Adipocyte (in vitro differentiated cells): ENCODE data around the gene MND1.
A peak's percentile ranks its signal among the peaks of the same experiment; 100 is the strongest.
"Not testable (repeated sequence)": the region's sequence is repeated elsewhere in the genome, so short reads cannot be mapped to it uniquely, and the experiment has no call there.

Experiments
- DNase-seq: peaks from one replicate; pipeline ENCODE4 v3.0.0-alpha.2; 2015; ENCODE audit warnings: low read depth
- H3K27me3 ChIP-seq: replicated peaks from 2 replicates; pipeline ENCODE4 v1.7.0; 2013; ENCODE audit warnings: mild to moderate bottlenecking, low read length, moderate library complexity; ENCODE audit not compliant: control insufficient read depth, insufficient read depth
- H3K36me3 ChIP-seq: 2 replicates; pipeline ENCODE4 v1.7.0; 2013; ENCODE audit warnings: low read length, mild to moderate bottlenecking, moderate library complexity; ENCODE audit not compliant: control insufficient read depth, insufficient read depth, severe bottlenecking
- H3K4me1 ChIP-seq: 2 replicates; pipeline ENCODE4 v1.7.0; 2013; ENCODE audit warnings: mild to moderate bottlenecking, low read length, moderate library complexity; ENCODE audit not compliant: control insufficient read depth, insufficient read depth
- H3K4me3 ChIP-seq: 2 replicates; pipeline ENCODE4 v1.7.0; 2013; ENCODE audit warnings: mild to moderate bottlenecking, low read length, moderate library complexity
- H3K9ac ChIP-seq: 2 replicates; pipeline ENCODE4 v1.7.0; 2013; ENCODE audit warnings: mild to moderate bottlenecking, low read length, moderate library complexity
- H3K9me3 ChIP-seq: 2 replicates; pipeline ENCODE4 v1.7.0; 2013; ENCODE audit warnings: mild to moderate bottlenecking, low read length, moderate library complexity; ENCODE audit not compliant: control insufficient read depth

MND1 gene

DNA sequence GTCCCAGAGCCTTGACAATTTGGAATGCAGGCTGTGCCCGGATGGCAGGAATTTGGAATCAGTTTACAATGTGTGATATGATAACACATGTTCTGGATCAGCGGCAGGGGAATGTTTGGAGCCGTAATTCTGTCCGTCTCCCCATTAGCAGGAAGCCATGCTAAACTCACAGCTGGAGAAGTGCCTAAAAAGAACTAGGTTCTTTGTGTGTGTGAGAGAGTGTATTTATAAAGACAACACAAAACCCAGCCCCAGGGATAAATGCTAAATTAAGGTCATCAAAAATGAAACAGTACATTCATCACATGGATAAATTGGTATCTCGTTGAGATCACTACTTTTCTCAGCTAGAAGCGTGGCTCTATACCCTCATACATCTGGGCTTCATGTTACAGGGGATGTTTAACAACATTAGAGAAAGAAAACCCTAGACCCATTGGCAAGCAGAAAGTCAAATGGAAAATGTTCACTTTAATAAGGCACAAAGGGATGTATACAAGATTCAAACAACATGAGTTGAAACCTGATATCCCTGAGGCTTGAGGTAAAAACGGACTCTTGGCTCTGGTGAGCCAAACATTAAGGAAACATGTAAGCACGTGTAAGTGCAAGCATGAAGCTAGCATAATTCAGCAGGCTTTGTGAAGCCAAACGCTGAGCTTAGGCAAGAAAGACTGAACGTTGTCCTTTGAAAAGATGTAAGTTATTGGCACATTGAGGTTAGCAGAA lies 103.7 kb downstream of the MND1 start:
- DNase-seq = peak; percentile 79

DNA sequence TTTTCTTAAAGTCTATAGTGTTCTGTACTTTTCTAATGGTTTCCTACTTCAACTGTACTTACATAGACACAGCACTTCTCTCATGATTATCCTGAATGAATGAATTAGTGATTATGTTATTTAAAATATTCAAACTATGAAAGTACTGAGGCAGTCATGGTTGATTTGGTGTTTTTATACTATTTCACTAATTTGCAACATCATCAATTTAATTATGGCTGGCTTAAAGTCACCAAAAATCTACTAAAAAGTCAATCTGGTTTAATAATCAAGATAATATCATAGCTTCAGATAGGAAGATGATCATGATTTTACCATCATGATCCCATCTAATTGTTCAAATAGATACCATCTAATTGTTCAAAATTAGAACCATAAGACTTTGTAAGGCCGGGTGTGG lies 104.8 kb downstream of the MND1 start:
- no peak for DNase-seq
- Histone ChIP-seq H3K4me3 (no peak overlapping the region), H3K36me3 (no peaks in the 10 kb centered on the region), H3K9me3 (no peaks in the 10 kb centered on the region), H3K9ac (no peak overlapping the region), H3K27me3 (no peaks in the 10 kb centered on the region), H3K4me1 (peaks cover 40% of the 10 kb centered on the region)

More for the DNA sequence above, 103.7 kb downstream of the MND1 start:
- Histone ChIP-seq H3K27me3 (no peaks in the 10 kb centered on the region), H3K36me3 (no peaks in the 10 kb centered on the region), H3K9ac (peak overlapping the region; percentile 12), H3K4me1 (peaks cover 40% of the 10 kb centered on the region), H3K4me3 (peak overlapping the region; percentile 57), H3K9me3 (no peaks in the 10 kb centered on the region)

DNA sequence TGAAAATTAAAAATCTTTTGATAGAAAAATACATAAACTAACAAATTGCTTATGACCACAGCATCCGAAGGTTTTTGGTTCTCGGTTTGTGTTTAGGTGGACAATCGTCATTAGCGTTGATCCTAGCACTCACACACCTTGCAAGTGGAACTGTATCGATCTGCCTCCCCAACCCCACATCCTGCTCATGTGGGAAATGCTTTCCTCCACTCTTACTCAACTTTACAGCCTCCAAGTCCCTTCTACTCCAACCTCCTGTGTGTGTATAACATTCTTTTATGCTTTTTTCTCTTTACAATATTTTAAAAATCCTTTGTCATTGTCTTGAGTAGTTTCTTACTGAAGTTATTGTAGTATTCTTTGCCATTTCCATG lies 106.0 kb downstream of the MND1 start:
- DNase-seq = no peak
- H3K9me3 ChIP-seq = no peaks in the 10 kb centered on the region
- H3K4me1 ChIP-seq = peaks cover 40% of the 10 kb centered on the region
- H3K36me3 ChIP-seq = no peaks in the 10 kb centered on the region
- no peaks in the 10 kb centered on the region for H3K27me3 ChIP-seq
- peak overlapping the region; percentile 14 for H3K9ac ChIP-seq
- H3K4me3 ChIP-seq = no peak overlapping the region

DNA sequence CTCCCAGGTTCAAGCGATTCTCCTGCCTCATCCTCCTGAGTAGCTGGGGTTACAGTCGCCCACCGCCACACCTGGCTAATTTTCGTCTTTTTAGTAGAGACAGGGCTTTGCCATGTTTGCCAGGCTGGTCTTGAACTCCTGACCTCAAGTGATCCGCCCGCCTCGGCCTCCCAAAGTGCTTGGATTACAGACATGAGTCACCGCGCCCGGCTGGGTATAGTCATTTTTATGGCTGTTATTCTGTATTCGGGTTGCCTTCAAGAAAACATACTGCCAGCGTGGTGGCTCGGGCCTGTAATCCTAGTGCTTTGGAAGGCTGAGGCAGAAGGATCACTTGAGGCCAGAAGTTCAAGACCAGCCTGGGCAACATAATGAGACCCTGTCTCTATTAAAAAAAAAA lies 106.7 kb downstream of the MND1 start:
- H3K27me3 ChIP-seq, H3K9ac ChIP-seq, H3K9me3 ChIP-seq, H3K4me3 ChIP-seq, H3K36me3 ChIP-seq, DNase-seq: not testable (repeated sequence)
- H3K4me1 ChIP-seq = peaks cover 40% of the 10 kb centered on the region

DNA sequence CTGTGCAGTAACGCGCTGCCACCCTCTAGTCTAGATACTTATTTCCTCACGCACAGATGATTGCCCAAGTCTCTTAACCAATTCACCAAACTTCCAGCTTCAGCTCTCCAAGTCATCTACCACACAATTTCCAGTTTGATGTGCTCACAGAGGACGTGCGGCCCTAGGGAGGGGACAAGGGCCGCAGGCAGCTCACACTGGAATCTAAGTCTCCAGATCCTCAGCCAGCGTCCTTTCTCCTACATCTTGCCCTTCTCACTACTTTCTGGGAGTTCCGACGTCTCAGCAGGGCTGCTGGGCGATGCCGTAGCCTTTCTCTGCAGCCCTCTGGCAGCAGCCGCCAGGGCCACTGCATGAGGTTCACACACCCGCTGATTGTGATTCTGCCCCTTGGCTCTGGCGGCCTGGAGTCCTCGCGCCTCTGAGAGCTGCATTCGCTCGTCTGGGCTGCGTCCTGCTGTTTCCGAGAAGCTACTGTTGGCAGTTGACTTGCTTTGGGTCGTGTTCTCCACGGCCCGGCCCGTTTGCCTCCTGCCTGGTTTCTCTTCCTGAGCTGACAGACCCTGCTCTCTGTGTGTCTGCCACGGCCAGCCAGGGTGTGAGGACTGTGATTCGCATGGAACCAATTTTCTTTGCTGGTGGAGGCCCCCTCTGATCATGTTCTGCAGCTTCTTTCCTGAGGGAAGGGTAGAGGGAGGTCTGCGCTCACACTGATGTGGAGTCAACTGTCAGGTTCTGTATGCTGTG lies 107.6 kb downstream of the MND1 start:
- H3K4me3 ChIP-seq = no peak overlapping the region
- peaks cover 38% of the 10 kb centered on the region for H3K4me1 ChIP-seq
- DNase-seq = no peak
- no peaks in the 10 kb centered on the region for H3K27me3 ChIP-seq
- H3K9me3 ChIP-seq = no peaks in the 10 kb centered on the region
- H3K36me3 ChIP-seq = no peaks in the 10 kb centered on the region
- peak overlapping the region; percentile 71 for H3K9ac ChIP-seq

DNA sequence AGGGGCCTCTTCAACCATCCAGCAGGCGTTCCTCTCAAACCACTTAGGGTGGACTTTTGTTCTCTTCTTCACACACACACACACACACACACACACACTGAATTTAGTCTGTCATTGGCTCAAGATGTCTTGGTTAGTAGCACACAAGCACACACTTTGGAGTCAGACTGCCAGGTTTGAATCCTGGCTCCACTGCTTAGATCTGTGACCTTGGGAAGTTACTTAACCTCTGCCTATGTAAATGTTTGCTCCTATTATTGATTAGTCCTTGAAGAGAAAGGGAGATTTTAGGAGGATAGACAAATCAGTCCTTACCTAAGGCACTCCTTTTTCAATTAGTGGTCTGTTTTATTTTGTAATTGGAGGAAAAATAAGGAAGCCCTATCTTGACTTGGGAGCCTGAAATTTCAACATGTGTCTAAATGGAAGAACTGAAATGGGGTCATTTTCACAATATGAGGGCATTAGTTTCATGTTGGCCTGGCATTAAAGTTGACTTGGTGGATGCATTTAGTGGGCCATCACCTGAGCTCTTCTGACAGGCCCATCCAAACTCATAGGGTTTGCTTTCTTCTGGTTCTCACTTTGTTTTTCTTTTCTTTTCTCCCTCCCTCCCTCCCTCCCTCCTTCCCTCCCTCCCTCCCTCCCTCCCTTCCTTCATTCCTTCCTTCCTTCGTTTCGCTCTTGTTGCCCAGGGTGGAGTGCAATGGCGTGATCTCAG lies 108.3 kb downstream of the MND1 start:
- no peaks in the 10 kb centered on the region for H3K27me3 ChIP-seq
- no peaks in the 10 kb centered on the region for H3K36me3 ChIP-seq
- DNase-seq = no peak
- H3K9ac ChIP-seq = peak overlapping the region; percentile 71
- H3K4me3 ChIP-seq = no peak overlapping the region
- H3K9me3 ChIP-seq = no peaks in the 10 kb centered on the region
- H3K4me1 ChIP-seq = peaks cover 30% of the 10 kb centered on the region

DNA sequence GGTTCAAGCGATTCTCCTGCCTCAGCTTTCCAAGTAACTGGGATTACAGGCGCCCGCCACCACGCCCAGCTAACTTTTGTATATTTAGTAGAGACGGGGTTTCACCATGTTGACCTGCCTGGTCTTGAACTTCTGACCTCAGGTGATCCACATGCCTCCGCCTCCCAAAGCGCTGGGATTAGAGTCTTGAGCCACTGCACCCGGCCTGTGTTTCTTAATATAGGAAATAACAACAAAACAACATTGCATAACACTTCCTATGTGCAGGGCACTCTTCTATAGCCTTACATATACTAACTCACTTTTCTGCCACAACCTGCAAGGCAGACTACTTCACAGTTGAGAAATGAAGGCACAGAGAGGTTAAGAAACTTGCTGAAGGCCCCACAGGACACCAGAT lies 108.9 kb downstream of the MND1 start:
- Histone ChIP-seq H3K27me3 (no peaks in the 10 kb centered on the region), H3K4me1 (peaks cover 25% of the 10 kb centered on the region), H3K9me3 (no peaks in the 10 kb centered on the region), H3K4me3 (no peak overlapping the region), H3K36me3 (no peaks in the 10 kb centered on the region), H3K9ac (no peak overlapping the region)
- no peak for DNase-seq

DNA sequence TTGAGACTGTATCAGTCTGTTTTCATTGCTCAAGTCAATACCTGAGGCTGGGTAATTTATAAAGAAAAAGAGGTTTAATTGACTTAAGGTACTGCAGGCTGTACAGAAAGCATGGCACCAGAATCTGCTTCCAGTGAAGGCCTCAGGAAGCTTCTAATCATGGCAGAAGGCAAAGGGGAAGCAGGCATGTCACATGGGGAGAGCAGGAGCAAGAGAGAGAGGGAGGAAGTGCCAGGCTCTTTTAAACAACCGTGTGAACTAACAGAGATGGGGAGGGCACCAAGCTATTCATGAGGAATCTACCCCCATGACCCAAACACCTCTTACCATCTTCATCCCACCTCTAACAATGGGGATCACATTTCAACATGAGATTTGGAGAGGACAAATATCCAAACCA lies 114.5 kb downstream of the MND1 start:
- H3K27me3 ChIP-seq = no peaks in the 10 kb centered on the region
- DNase-seq = no peak
- H3K4me1 ChIP-seq = peaks cover under 1% of the 10 kb centered on the region
- H3K4me3 ChIP-seq = no peak overlapping the region
- H3K9ac ChIP-seq = no peak overlapping the region
- H3K9me3 ChIP-seq = no peaks in the 10 kb centered on the region
- H3K36me3 ChIP-seq = no peaks in the 10 kb centered on the region

DNA sequence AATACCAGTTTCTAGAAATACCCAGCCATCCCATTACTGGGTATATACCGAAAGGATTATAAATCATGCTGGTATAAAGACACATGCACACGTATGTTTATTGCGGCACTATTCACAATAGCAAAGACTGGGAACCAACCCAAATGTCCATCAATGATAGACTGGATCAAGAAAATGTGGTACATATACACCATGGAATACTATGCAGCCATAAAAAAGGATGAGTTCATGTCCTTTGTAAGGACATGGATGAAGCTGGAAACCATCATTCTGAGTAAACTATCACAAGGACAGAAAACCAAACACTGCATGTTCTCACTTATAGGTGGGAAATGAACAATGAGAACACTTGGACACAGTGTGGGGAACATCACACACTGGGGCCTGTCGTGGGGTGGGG lies 117.1 kb downstream of the MND1 start:
- H3K4me3 ChIP-seq, H3K9me3 ChIP-seq, H3K36me3 ChIP-seq, H3K9ac ChIP-seq, H3K27me3 ChIP-seq, DNase-seq: not testable (repeated sequence)
- H3K4me1 ChIP-seq = peaks cover 12% of the 10 kb centered on the region

DNA sequence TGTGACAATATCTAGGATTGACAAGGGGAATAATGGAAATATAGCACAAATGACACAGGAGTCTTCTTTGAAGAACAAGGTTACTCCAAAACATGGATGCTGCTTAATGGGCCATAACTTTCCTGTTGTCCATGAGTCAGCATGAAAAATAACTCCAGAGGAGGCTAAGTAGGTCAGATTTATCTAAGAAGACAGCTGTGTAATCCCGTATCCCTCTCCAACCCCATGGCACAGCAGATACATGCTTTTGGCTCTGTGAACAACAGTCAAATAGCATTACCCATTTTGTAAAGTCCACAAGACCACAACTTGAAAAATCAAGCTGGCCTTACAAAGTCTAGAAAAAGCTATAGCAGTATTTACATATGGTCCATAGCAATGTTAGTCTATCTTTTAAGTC lies 119.6 kb downstream of the MND1 start:
- no peaks in the 10 kb centered on the region for H3K36me3 ChIP-seq
- no peak overlapping the region for H3K9ac ChIP-seq
- peak; percentile 16 for DNase-seq
- no peak overlapping the region for H3K4me3 ChIP-seq
- no peaks in the 10 kb centered on the region for H3K9me3 ChIP-seq
- no peaks in the 10 kb centered on the region for H3K27me3 ChIP-seq
- H3K4me1 ChIP-seq = peaks cover 33% of the 10 kb centered on the region
